ENCODE results near the gene MYBPH. TPM values are rescaled to one million over a fixed set of nuclear protein-coding genes. Genes with fewer than 3 reads are reported as not detected.

The MYBPH gene
- total and polyA plus RNA-seq, 10 of the 15 experiments (the other 5 are each of a cell fraction or from before 2014, with no cell fraction given) = 0.06 to 0.10 TPM; not detected in 8

DNA sequence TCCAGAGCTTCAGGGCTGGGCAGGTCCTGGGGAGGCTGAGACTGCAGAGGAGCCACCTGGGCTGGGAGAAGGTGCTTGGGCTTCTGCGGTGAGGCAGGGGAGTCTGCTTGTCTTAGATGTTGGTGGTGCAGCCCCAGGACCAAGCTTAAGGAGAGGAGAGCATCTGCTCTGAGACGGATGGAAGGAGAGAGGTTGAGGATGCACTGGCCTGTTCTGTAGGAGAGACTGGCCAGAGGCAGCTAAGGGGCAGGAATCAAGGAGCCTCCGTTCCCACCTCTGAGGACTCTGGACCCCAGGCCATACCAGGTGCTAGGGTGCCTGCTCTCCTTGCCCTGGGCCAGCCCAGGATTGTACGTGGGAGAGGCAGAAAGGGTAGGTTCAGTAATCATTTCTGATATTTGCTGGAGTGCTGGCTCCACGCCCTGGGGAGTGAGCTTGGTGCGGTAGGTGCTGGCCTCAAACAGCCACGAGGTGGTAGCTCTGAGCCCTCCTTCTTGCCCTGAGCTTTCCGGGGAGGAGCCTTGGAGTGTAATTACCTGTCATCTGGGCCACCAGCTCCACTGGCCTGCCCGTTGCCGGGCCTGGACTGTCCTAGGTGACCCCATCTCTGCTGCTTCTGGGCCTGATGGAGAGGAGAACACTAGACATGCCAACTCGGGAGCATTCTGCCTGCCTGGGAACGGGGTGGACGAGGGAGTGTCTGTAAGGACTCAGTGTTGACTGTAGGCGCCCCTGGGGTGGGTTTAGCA lies 9.3 kb downstream of the MYBPH start (continued):
- TF ChIP-seq, protein P1, sequence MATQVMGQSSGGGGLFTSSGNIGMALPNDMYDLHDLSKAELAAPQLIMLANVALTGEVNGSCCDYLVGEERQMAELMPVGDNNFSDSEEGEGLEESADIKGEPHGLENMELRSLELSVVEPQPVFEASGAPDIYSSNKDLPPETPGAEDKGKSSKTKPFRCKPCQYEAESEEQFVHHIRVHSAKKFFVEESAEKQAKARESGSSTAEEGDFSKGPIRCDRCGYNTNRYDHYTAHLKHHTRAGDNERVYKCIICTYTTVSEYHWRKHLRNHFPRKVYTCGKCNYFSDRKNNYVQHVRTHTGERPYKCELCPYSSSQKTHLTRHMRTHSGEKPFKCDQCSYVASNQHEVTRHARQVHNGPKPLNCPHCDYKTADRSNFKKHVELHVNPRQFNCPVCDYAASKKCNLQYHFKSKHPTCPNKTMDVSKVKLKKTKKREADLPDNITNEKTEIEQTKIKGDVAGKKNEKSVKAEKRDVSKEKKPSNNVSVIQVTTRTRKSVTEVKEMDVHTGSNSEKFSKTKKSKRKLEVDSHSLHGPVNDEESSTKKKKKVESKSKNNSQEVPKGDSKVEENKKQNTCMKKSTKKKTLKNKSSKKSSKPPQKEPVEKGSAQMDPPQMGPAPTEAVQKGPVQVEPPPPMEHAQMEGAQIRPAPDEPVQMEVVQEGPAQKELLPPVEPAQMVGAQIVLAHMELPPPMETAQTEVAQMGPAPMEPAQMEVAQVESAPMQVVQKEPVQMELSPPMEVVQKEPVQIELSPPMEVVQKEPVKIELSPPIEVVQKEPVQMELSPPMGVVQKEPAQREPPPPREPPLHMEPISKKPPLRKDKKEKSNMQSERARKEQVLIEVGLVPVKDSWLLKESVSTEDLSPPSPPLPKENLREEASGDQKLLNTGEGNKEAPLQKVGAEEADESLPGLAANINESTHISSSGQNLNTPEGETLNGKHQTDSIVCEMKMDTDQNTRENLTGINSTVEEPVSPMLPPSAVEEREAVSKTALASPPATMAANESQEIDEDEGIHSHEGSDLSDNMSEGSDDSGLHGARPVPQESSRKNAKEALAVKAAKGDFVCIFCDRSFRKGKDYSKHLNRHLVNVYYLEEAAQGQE (IDR thresholded peaks at IDR 0.05; ENCODE audit: low read depth, low read length) = no peak
- TF ChIP-seq ZNF274 (IDR thresholded peaks at IDR 0.05; ENCODE audit: insufficient read depth, insufficient read length) (no peak), IRF4 (IDR thresholded peaks at IDR 0.05; ENCODE audit: low read depth, low read length) (no peak), HDAC2 (IDR thresholded peaks at IDR 0.05) (no peak), ZSCAN29 (IDR thresholded peaks at IDR 0.05) (no peak), ZBED1 (IDR thresholded peaks at IDR 0.05; ENCODE audit: borderline replicate concordance) (no peak)
- TF ChIP-seq, protein P2, sequence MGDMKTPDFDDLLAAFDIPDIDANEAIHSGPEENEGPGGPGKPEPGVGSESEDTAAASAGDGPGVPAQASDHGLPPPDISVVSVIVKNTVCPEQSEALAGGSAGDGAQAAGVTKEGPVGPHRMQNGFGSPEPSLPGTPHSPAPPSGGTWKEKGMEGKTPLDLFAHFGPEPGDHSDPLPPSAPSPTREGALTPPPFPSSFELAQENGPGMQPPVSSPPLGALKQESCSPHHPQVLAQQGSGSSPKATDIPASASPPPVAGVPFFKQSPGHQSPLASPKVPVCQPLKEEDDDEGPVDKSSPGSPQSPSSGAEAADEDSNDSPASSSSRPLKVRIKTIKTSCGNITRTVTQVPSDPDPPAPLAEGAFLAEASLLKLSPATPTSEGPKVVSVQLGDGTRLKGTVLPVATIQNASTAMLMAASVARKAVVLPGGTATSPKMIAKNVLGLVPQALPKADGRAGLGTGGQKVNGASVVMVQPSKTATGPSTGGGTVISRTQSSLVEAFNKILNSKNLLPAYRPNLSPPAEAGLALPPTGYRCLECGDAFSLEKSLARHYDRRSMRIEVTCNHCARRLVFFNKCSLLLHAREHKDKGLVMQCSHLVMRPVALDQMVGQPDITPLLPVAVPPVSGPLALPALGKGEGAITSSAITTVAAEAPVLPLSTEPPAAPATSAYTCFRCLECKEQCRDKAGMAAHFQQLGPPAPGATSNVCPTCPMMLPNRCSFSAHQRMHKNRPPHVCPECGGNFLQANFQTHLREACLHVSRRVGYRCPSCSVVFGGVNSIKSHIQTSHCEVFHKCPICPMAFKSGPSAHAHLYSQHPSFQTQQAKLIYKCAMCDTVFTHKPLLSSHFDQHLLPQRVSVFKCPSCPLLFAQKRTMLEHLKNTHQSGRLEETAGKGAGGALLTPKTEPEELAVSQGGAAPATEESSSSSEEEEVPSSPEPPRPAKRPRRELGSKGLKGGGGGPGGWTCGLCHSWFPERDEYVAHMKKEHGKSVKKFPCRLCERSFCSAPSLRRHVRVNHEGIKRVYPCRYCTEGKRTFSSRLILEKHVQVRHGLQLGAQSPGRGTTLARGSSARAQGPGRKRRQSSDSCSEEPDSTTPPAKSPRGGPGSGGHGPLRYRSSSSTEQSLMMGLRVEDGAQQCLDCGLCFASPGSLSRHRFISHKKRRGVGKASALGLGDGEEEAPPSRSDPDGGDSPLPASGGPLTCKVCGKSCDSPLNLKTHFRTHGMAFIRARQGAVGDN (IDR thresholded peaks at IDR 0.05) = no peak
- TF ChIP-seq, protein P3, sequence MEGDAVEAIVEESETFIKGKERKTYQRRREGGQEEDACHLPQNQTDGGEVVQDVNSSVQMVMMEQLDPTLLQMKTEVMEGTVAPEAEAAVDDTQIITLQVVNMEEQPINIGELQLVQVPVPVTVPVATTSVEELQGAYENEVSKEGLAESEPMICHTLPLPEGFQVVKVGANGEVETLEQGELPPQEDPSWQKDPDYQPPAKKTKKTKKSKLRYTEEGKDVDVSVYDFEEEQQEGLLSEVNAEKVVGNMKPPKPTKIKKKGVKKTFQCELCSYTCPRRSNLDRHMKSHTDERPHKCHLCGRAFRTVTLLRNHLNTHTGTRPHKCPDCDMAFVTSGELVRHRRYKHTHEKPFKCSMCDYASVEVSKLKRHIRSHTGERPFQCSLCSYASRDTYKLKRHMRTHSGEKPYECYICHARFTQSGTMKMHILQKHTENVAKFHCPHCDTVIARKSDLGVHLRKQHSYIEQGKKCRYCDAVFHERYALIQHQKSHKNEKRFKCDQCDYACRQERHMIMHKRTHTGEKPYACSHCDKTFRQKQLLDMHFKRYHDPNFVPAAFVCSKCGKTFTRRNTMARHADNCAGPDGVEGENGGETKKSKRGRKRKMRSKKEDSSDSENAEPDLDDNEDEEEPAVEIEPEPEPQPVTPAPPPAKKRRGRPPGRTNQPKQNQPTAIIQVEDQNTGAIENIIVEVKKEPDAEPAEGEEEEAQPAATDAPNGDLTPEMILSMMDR (IDR thresholded peaks at IDR 0.05 in 2 of 3, conservative IDR thresholded peaks at IDR 0.05 in 1 of 3; ENCODE audit: control insufficient read depth in 2 of 3, extremely low read depth in 1 of 3, insufficient read depth in 1 of 3, low read depth in 3 of 3, low read length in 3 of 3) = peak; percentile 24 to 60 (median 48); a peak in 3 of 6 replicates
